Measurements from ENCODE around the gene PID1. TPM values are rescaled to one million over a fixed set of nuclear protein-coding genes. Genes with fewer than 3 reads are reported as not detected.

The PID1 gene
- total RNA-seq, 2 donors from 2014 or later: 0.55 to 1.6 TPM

DNA sequence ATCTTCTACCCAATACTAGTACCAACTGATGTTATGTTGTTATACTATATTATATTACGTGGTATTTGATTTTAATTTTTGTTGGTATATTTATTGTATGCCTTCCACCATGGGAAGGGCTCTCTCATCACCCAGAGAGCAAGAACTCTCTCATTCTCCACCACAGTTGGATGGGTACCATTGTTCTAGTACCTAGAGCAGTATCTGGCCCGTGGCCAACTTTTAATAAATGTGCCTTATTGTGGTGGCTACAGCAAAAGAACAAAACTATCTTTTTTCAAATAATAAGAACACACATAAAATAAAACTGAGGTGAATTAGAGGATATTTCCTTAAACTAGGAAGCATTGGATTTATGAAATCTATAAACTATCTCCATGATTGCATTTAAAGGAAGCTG lies 71.8 kb downstream of the PID1 start:
- no peak for TF ChIP-seq CTCF (conservative IDR thresholded peaks at IDR 0.05)
- Mint-ChIP-seq H3K4me3 (no peak overlapping the region), H3K27me3 (ENCODE audit: insufficient read depth) (no peaks in the 10 kb centered on the region), H3K36me3 (ENCODE audit: low read depth) (no peaks in the 10 kb centered on the region), H3K9me3 (no peaks in the 10 kb centered on the region), H3K4me1 (no peaks in the 10 kb centered on the region), H3K27ac (no peak overlapping the region)
- H3K27me3 ChIP-seq (ENCODE audit: control insufficient read depth, insufficient read depth, low read length, poor library complexity, severe bottlenecking): no peaks in the 10 kb centered on the region
- H3K9ac ChIP-seq (ENCODE audit: extremely low read depth, low read length, poor library complexity, severe bottlenecking): no peak overlapping the region
- H3K27ac ChIP-seq (ENCODE audit: low read depth, low read length): no peak overlapping the region
- H3K4me3 ChIP-seq (ENCODE audit: low read length): no peak overlapping the region
- no peaks in the 10 kb centered on the region for H3K9me3 ChIP-seq (ENCODE audit: control insufficient read depth, low read length)
- WGBS, 2 experiments (ENCODE audit: insufficient coverage in 1 of 2, insufficient read length in 1 of 2): 77% methylated on average over 1 of the region's 2 CpGs; no CpG with 5 or more reads in 1 of the 2 experiments
- H3K4me1 ChIP-seq (ENCODE audit: control insufficient read depth, insufficient read depth, low read length): no peaks in the 10 kb centered on the region
- no peaks in the 10 kb centered on the region for H3K36me3 ChIP-seq (ENCODE audit: control insufficient read depth, insufficient read depth, low read length)
- DNase-seq: no peak

DNA sequence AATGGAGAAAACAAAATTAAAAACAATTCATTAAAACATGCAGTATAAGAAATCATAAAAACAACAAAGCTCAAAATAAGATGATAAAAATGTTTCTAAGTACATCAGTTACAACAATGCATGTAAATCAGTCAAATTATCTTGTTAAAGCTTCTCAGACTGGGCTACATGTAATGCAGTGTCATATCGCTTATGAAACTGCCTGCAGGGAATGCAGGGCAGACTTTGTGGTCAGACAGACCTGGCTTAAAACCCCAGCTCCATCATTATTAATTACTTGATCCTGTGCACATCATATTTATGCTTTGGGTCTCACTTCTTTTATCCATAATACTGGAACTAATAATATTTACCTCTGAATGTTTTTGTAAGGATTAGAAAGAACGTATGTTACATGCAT lies 74.6 kb downstream of the PID1 start:
- no peak overlapping the region for H3K9ac ChIP-seq (ENCODE audit: extremely low read depth, low read length, poor library complexity, severe bottlenecking)
- Mint-ChIP-seq H3K36me3 (ENCODE audit: low read depth) (no peaks in the 10 kb centered on the region), H3K9me3 (no peaks in the 10 kb centered on the region), H3K27me3 (ENCODE audit: insufficient read depth) (no peaks in the 10 kb centered on the region), H3K4me1 (no peaks in the 10 kb centered on the region), H3K4me3 (no peak overlapping the region), H3K27ac (no peak overlapping the region)
- DNase-seq: no peak
- whole genome bisulfite sequencing, 2 experiments (ENCODE audit: insufficient coverage in 1 of 2, insufficient read length in 1 of 2): 84% methylated on average over 2 of the region's 2 CpGs; no CpG with 5 or more reads in 1 of the 2 experiments
- H3K27ac ChIP-seq (ENCODE audit: low read depth, low read length): no peak overlapping the region
- TF ChIP-seq CTCF (conservative IDR thresholded peaks at IDR 0.05): no peak
- no peak overlapping the region for H3K4me3 ChIP-seq (ENCODE audit: low read length)
- H3K36me3 ChIP-seq (ENCODE audit: control insufficient read depth, insufficient read depth, low read length): no peaks in the 10 kb centered on the region
- H3K27me3 ChIP-seq (ENCODE audit: control insufficient read depth, insufficient read depth, low read length, poor library complexity, severe bottlenecking): no peaks in the 10 kb centered on the region
- H3K4me1 ChIP-seq (ENCODE audit: control insufficient read depth, insufficient read depth, low read length): no peaks in the 10 kb centered on the region
- H3K9me3 ChIP-seq (ENCODE audit: control insufficient read depth, low read length): no peaks in the 10 kb centered on the region

- no peak overlapping the region for H3K9ac ChIP-seq (ENCODE audit: extremely low read depth, low read length, poor library complexity, severe bottlenecking)
- Mint-ChIP-seq H3K27me3 (ENCODE audit: insufficient read depth) (no peaks in the 10 kb centered on the region), H3K27ac (no peak overlapping the region), H3K9me3 (no peaks in the 10 kb centered on the region), H3K36me3 (ENCODE audit: low read depth) (no peaks in the 10 kb centered on the region), H3K4me3 (no peak overlapping the region), H3K4me1 (no peaks in the 10 kb centered on the region)
- no peaks in the 10 kb centered on the region for H3K4me1 ChIP-seq (ENCODE audit: control insufficient read depth, insufficient read depth, low read length)
- DNase-seq: no peak
- H3K36me3 ChIP-seq (ENCODE audit: control insufficient read depth, insufficient read depth, low read length): no peaks in the 10 kb centered on the region
- no peak overlapping the region for H3K27ac ChIP-seq (ENCODE audit: low read depth, low read length)
- H3K27me3 ChIP-seq (ENCODE audit: control insufficient read depth, insufficient read depth, low read length, poor library complexity, severe bottlenecking): no peaks in the 10 kb centered on the region
- no peaks in the 10 kb centered on the region for H3K9me3 ChIP-seq (ENCODE audit: control insufficient read depth, low read length)
- 88 to 89% methylated on average over 1 of the region's 1 CpG for WGBS, 2 experiments (ENCODE audit: insufficient coverage in 1 of 2, insufficient read length in 1 of 2)
- no peak overlapping the region for H3K4me3 ChIP-seq (ENCODE audit: low read length)
- no peak for TF ChIP-seq CTCF (conservative IDR thresholded peaks at IDR 0.05)
Measured at GRCh38 chr2:229195346-229195947, 75.6 kb downstream of the PID1 start.

Measured in endodermal cell (in vitro differentiated cells).